GF-D8 (cell line): Measurements from ENCODE around the gene MYO1E.
"Not testable (repeated sequence)": the region's sequence is repeated elsewhere in the genome, so short reads cannot be mapped to it uniquely, and the experiment has no call there.

Source experiments
- DNase-seq: peaks from one replicate; lab custom pipeline; 2025; lab: John Stamatoyannopoulos, UW

Gene MYO1E

DNA sequence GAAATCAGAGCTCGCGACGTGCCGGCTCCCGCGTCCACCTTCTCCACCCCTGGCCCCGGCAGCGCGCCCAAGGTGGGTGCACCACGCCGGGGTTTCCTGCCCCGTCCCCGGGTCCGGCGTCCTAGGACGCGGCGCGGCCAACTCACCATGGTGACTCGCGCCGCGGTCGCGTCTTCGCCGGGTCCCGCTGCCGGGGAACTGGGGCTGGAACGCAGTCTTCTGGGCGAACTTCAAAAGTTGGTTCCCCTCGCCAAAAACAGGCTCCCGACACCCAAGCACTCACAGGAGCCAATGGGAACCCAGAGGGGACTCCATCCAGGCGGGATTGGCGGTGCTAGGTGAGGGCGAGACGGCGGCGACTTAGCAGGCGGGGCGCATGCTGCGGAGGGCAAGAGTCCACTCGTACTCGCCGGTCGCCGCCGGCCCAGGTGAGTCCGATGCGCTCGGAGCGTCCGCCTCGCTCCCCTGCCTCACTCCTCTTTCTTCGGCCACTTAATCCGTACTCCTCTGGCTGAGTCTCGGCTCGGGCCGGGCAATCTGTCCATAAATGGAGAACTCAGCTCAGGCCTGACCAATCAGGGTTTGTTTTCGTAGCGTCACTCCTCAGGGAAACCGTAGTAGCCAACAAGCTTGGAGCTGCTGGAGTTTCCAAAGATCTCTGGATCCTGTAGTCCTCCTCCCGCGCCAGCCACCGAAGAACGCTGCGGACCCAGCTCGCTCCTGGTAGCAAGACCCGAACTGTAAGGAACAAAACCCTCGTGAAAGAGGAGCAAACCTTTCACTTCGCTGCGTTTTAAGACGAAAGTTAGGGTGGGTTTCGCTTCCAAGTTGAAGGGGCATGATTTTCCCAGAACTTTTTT, at the start of gene MYO1E:
Gene MYO1E (minus strand): TSS at position 520 of the 860 bp plus-strand sequence. CDS start 371 bp downstream, at position 149.
- DNase-seq, result no peak

DNA sequence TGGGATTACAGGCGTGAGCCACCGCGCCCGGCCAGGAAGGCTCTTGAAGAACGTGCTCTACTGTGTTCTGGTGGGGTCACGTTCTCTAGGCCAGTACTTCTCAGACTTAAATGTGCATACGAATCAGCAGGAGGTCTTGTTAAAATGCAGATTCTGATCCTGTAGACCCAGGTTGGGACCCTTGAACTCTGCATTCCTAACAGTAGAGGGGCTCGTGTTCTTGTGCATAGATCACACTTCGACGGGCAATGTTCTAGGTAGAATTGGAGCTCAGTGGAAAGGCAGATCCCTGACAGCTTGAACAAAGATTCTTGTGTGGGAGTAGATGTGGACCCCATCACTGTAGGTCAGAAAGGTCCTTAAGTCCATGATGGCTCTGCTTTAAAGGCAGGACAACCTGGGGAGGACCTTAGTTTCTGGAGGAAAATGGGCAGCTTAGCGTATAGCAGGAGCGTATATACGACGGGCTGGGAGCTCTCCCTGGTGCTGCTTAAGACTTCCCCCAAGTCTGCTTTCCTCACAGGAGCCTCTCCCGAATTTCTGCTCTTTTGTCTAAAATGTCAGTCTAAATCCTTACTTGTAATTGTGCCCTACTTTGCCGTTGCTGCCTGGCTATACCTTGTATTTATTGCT, 48.4 kb upstream of the MYO1E start:
- no peak for DNase-seq

DNA sequence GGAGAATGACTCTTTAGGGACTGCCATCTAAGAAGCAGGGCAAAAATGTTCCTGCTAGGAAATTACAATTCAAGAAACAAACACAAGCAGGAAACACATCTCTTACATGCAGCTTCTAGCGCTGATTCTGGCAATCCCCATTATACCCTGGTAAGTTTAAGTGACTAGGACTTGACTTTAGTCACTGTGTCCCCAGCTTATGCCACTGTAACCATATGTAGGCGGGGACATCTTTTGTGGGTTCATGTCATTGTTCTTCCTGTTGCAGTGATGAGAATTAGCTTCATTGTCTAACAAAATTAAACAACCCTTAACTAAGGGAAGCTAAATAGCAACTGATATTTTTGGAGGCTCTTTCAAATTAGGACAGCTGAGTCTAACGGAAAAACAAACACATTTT, 47.4 kb upstream of the MYO1E start:
- DNase-seq, result no peak

DNA sequence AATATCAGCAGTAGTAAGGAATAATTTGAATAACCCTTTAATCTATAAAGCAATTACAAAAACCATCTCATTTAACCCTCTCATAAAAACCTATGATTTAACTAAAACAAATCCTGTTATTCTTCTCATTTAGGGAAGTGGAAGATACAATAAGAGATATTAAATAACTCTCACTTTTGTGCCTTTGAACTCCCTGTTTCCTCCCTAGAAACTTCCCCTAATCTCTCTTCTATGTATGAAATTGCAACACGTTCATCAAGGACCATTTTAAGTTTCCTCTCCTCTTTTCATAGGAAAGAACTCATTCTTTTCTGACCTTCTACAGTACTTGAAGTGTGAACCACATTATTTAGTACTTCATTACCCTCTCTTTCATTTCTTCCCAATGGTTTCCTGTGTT, 46.5 kb upstream of the MYO1E start:
- no peak for DNase-seq

DNA sequence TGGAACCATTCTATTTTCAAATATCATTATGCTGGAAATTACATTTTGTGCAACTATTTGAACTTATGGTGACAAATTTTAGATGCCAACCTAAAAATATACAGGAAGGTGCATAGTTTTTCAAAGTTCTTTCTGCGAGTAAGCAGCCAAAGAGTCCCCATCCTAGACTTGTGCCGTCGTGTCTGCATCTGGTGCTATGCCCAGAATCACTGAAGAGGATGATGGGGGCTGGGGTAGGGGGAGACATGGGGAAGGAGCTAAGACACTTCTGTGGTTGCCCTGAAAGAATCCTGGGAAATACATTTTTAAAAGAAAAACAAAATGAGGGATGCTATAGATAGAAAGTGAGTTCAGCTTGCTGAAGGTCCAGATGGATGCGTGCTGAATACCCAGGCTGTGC, 44.1 kb upstream of the MYO1E start:
- no peak for DNase-seq

DNA sequence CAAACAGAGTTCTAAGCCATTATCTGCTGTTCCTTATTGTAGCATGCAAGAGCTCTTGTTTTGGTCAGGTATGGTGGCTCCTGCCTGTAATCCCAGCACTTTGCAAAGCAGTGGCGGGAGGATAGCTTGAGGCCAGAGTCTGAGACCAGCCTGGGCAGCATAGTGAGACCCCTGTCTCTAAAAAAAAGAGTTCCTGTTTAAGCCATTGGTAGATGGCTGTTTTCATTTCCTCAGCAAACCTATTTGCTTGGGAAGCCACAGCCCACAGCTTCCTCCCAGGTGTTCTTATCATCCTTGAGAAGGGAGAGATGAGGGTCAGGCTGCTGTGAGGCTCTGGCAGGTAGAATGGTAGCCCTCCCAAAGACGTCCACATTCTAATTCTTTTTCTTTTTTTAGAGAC, 40.9 kb upstream of the MYO1E start:
- DNase-seq, result no peak

DNA sequence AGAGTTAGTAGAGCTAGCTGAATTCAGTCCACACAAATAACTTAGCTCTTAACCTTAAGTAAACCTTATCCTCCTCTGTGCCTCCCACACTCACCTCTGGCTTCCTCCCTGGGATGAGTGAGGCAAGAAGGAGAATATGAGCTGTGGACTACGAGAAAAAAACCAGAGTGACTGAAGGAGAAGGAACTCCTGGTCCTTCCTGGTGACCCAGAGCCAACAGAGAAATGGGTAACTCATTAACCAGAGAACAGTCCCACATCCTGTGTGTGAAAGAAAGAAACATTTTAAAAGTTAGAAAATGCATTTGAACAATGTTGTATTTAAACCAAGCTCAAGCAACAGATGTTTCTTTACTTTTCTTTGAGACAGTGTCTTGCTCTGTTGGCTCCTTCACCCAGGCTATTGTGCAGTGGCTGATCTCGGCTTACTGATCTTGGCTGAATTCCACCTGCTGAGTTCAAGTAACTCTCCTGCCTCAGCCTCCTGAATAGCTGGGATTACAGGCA, 37.8 kb upstream of the MYO1E start:
- no peak for DNase-seq

DNA sequence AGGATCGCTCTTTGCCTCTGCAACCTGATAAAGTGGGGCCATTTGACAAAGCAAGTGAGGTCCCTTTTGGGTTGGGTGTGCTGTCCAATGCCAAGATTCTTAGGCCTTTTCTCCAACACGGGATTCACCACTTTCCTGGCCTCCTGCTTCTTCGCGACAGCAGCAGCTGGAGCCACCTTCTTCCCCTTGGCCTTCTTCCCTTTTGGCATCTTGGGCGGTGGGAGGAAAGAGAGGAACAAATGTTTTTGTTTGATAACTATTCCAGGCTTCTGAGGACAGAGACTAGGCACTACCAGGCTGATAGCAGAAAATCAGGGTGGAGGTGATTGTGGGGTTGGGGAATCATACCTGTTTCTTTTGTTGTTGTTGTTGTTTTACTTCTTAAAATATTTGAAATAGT, 35.3 kb upstream of the MYO1E start:
- DNase-seq, result no peak

DNA sequence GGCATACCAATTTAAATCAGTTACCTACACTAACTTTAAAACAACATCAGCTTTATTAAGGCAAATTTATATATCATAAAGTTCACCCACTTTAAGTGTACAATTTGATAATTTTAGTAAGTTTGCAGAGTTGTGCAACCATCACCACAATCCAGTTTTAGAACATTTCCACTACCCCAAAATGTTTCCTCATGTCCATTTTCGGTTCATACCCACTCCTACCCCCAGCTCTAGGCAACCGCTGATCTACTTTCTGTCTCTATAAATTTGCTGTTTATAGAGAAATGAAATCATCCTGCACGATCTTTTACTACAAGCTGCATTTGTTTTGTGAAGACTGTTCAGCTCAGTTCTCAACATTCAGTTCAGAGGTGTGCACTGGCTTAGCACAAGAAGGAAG, 33.8 kb upstream of the MYO1E start:
- no peak for DNase-seq

DNA sequence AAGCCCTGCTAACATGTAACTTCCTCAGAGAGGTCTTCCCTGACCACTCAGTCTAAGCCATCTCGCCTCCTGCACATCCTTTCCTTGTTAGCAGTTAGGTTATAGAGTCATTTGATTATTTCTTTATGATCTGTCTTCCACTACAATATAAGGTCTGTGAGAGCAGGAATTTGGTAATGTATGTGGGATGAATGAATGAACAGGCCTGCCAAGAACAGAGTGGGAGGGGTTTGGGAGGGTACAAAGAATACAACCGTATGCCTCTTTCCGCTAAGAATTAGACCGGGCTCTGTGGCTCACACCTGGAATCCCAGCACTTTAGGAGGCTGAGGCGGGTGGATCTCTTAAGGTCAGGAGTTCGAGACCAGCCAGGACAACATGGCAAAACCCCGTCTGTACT, 32.4 kb upstream of the MYO1E start:
- no peak for DNase-seq

DNA sequence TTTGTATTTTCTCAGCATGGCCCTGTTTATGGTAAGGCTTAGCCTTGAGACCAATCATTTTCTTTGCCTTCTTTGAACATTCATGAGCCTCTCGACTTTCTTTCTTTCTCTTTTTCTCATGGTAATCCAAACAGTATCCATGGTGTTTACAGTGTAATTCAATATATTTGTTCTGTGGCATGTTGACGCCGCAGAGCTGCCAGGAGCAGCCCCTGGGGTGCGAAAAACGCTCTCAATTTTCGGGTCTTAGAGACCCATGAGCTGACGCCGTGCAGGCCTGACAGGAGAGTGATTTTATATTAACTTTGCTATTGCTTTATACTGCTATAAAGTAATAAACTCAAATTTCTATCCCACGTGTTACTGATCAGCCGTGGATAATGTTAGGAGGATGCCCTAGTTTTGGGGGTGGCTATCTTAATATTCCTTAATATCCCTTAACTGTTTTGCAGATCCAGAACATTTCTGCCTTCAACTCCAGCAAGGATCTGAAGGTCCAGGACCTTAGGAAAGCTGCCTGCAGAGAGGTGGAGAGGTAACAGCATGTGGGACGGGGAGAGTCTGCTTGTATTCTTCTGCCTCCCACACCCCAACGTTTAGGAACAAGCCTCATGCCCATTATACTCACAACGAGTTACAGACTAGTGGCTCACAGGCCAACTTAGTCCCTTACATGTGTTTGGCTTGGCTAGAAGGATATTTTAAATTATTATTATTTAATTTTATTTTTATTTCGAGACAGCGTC, 29.3 kb upstream of the MYO1E start:
- DNase-seq, result no peak

DNA sequence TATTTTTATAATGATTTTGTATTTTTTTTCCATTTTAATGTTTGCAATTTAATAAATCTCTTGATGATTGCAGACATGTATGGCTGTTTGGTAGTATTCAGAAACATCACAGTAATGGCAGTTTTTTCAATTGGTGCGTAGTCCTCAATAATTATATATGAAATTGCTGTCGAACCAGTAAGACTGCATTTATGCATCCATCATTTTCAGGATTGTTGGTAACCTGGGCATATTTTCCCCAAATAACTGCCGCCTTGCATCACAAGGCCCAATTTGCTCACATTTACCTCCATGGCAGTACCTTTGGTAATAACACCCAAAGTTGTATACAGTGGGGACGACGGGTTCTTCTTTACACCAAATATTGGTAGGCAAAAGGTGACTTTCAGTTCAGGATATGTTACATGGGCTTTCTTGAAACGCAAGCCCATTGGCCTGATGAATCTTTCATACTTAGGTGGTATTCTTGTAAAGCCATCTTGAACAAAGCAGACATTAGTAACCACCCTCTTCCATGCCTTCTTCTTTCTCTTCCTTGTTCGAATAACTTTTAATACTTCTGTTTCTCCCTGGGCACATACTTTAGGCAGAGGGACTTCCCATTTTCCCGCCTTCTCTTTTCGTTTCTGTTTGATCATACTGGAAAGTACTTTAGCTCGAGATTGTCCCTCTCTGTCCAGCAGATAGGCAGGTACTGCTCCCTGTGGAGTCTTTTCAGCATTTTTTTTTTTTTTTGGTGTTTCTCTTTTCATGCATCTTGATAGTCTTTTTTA, 28.6 kb upstream of the MYO1E start:
- not testable (repeated sequence) for DNase-seq

DNA sequence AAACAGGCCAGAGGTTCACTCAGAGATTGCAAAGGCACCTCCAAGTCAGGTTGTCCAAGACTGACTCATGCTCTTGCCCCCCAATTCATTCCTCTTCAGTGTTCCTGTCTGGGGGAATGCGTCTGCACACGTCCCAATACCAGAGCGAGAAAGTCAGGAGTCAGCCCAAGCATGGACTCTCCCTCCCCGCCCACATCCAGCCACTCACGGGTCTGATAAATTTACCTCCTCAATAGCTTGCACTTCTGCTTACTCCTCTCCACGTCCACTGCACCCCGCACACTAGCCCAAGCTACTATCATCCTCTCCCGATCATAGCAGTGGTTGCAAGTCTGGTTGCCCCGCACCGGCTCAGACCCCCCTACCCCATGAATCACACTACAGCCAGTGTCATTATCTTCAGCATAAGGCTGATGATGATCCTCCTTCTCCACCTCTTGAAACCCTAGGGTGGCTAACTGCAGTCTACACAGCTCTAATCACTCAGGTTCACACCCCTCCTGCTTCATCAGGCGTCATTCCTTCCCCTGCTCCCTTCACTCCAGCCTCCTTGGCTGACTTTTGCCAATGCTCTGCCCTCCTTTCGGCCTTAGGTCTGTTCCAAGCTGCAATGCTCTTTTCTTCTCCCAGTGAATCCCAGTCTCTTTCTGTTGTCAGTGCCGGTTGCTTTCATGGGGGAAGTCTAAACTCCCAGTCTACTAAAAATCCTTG, 27.6 kb upstream of the MYO1E start:
- DNase-seq, result no peak

DNA sequence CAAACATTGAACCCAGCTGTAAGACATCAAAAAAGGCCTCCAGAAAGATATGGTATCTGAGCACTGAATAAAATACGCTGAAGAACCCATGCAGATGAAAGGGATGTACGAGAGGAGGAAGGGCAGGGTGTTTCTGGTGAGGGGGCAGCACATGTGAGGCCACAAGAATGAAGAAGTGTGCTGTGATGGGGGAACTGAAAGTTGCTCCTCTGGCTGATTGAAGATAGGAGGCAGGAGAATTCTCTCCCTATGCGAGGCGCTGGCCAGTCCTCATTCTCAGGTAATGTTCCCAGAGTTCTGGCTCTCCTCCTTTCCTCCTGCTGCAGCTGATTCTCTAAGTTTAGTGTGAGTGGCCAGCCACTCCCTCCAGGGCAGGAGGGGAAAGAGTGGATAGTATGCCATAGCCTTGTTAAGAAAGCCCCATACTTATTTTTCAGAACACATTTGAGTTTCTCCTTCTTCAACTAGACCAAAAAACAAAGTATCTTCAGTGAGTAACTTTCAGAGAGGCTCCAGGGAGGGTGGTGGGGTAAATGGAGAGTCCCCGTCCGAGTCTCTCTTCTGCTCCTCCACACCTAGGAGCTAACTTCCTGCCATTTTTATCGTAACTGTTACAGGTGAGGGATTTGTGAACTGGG, 26.9 kb upstream of the MYO1E start:
- DNase-seq, result no peak

DNA sequence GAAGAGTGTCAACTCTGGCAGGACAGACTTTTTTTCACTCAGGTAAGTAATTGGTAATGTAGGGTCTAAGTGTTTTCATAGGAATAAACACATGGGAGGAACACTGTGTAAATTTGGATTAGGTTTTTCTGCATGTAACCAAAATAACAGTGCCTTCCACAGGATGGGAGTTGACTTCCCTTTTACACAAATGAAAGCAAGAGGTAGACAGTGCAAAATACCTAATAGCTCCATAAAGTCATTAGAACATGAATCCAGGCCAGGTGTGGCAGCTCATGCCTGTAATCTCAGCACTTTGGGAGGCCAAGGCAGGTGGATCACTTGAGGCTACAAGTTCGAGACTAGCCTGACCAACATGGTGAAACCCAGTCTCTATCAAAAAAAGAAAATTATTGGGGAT, 25.5 kb upstream of the MYO1E start:
- no peak for DNase-seq

DNA sequence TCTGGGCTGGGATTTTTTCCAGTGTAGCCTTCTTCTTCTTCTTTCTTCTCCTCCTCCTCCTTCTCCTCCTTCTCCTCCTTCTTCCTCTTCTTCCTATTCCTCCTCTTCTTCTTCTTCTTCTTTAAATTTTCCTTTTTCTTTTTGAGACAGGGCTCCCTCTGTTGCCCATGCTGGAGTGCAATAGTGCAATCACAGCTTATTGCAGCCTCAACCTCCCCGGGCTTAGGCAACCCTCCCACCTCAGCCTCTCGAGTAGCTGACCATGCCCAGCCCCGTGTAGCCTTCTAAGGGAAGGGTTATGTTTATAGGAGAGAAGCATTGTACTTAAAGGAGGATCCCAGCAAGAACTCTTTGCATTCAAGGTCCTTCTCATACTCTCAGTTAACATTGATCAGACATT, 24.0 kb upstream of the MYO1E start:
- no peak for DNase-seq

DNA sequence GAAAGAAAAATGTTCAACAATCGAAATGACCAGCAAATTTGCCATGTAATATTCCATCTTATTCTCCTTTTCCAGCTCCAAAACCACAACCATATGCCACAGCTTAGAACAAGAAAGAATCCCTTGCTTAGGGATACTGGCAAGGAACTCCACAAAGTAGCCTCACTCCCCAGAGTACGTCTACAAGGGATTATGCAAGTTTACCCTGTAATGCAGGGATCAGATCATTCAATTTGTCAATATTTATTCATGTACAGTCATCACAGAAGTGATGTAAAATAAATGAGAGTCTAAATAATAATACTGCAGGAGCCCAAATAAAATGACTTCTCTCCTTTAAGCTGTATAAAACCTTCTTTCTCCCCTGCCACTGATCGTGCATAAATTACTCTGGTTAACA, 23.5 kb upstream of the MYO1E start:
- no peak for DNase-seq

DNA sequence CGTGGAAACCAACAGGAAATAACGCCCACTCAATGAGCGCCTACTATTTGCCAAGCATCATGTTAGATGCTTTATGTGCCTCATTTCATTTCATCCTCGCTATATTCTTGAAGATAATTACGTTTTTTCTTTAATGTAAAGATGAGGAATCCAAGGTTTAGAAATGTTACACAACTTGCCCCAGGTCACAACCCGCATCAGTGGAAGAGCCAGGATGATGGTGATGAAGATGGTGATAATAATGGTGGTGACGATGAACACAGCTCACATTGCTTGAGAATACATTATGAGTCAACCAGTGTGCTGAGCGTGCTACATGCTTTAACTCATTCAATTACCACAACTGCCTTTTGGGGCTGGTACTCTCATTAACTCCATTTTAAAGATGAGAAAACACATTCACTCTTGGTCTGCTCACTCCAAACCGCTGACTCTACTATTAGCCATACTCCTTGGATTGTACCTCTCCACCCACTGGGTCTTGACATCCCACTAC, 21.5 kb upstream of the MYO1E start:
- DNase-seq, result no peak

DNA sequence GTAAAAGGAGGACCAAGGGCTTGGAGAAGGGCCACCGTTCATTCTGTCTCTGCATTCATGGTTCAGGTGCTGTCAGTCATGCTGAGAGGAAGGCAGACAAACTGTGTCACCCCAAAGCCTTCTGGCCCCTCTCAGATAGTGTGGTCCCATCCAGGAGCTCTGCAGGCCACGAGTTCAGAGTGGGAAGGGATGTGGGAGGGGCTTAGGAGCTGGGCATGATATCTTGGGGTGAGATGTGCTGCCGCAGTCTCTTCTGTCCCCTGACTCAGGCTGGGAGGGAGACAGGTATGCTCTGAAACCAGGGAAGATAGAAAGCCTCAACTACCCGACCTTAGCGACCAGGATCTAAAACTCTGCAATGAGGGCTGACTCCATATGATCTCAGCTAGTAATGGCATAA, 19.6 kb upstream of the MYO1E start:
- no peak for DNase-seq

DNA sequence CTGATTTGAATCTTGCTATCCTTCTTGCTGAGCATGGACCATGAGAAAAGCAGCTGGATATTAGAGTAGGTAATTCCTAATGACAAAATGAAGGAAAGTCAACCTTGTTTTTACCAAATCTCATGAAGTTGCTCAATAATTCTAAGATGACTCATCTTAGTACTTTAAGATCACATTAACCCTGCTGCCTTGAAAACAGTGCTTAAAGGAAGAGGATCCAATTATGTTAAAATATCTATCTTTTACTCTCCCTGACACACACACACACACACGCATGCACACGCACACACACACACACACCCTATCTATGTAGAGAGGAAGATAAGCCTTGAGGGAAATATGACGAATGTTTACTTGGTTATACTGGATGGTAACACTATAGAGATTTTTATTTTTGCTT, 16.0 kb upstream of the MYO1E start:
- DNase-seq, result no peak
